ENCODE data around the gene SLC2A5.

SLC2A5 gene

GRCh38 chr1:9061252-9061960 lies 8.0 kb downstream of the SLC2A5 start:
- DNase-seq (ENCODE audit: low read depth): no peak

GRCh38 chr1:9059891-9060744 lies 9.3 kb downstream of the SLC2A5 start:
- no peak for DNase-seq (ENCODE audit: low read depth)

DNA sequence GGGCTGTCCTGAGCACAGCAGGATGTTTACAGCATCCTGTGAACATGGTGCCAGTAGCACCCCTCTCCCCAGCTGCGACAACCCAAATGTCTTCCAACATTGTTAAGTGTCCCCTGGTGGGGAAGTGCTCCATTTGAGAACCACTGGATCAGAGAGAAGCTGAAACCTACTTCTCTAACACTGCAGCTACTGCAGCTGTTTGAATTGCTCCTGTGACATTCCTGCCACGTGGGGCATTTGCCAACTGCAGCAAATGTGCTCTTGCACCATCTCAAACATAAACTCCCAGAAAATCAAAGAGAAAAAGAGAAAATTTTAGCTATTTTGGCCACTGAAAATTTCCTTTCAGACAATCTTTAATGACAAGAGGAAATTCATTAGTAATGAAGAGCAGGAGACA lies 11.0 kb downstream of the SLC2A5 start:
- no peak for DNase-seq (ENCODE audit: low read depth)

- DNase-seq (ENCODE audit: low read depth): no peak
These were observed 11.6 kb downstream of the SLC2A5 start for GRCh38 chr1:9057851-9058250.

DNA sequence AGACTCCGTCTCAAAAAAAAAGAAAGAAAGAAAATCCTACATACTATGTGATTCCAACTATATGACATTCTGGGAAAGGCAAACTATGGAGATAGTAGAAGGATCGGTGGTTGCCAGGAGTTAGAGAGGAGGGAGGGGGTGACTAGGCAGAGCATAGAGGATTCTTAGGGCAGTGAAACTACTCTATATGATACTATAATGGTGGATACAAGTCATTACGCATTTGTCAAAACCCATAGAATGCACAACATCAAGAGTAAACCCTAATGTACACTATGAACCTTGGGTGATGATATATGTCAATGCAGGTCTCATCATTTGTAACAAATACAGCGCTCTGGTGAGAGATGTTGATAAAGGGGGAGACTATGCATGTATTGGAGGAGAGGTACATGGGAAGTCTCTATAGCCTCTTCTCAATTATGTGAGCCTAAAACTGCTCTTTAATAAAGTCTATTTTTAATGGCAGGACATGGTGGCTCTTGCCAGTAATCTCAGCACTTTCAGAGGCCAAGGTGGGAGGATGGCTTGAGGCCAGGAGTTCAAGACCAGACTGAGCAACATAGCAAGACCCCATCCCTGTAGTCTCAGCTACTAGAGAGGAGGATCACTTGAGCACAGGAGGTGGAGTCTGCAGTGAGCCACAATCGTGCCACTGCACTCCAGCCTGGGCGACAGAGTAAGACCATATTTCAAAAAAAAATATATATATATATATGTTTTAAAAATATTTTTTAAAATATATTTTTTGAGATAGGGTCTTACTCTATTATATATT lies 17.0 kb downstream of the SLC2A5 start:
- DNase-seq (ENCODE audit: low read depth): no peak

DNA sequence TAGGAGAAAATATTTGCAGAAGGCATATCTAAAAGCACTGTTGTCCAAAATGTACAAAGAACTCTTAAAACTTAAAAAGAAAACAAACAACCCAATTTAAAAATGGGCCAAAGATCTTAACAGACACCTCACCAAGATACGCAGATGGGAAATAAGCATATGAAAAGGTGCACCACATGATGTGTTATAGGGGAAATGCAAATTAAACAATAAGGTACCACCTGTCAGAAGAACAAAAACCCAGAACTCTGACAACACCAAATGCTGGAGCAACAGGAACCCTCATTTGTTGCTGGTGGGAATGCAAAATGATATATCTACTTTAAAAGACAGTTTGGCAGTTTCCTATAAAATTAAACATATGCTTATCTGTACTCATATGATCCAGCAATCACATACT lies 18.1 kb downstream of the SLC2A5 start:
- DNase-seq (ENCODE audit: low read depth): no peak

DNA sequence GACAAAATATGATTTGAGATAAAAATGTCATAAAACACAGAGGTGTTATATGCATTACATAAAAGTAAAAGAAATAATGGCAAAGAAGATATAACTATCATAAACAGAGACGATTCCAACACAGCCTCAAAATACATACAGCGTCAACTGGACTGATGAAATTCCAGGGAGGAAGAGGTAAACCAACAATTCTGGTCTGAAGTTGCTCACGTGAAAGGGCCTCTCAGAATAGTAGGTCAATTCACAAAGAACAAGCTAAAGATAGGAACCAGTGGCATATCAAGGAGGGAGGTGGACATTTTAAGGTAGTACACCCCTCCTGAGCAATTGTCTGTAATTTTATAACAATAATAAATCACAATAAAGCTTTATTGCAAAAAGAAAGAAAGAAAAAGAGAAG lies 18.6 kb downstream of the SLC2A5 start:
- no peak for DNase-seq (ENCODE audit: low read depth)

GRCh38 chr1:9048551-9048950 lies 20.9 kb downstream of the SLC2A5 start:
- DNase-seq (ENCODE audit: low read depth): no peak

- no peak for DNase-seq (ENCODE audit: low read depth)
These were observed 22.4 kb downstream of the SLC2A5 start for GRCh38 chr1:9047019-9047418.

GRCh38 chr1:9045861-9046510 lies 23.4 kb downstream of the SLC2A5 start:
- DNase-seq (ENCODE audit: low read depth): no peak

DNA sequence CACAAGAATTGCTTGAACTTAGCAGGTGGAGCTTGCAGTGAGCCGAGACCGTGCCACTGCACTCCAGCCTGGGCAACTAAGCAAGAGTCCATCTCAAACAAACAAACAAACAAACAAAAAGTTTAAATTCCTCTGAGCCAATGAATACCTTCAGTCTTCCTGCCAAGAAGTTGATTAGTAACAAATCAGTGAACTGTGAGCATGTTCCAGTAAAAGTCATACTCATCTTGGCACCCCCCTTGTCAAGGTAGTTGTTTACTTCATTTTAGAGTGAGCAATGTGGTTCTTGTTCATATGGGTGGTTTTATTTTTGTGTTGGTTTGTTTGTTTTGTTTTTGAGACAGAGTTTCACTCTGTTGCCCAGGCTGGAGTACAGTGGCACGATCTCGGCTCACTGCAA lies 25.2 kb downstream of the SLC2A5 start:
- no peak for DNase-seq (ENCODE audit: low read depth)

DNA sequence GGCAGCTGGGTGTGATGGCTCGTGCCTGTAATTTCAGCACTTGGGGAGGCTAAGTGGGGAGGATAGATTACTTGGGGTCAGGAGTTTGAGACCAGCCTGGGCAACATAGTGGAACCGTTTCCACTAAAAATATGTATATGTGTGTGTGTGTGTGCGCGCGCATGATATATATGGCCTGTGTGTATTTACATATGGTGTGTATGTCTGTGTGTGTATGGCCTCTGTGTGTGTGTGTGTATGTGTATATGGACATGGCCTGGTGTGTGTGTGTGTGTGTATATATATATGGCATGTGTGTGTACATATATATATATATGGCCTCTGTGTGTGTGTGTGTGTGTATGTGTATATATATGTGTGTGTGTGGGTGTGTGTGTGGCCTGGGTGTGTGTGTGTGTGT lies 27.2 kb downstream of the SLC2A5 start:
- DNase-seq (ENCODE audit: low read depth): no peak

DNA sequence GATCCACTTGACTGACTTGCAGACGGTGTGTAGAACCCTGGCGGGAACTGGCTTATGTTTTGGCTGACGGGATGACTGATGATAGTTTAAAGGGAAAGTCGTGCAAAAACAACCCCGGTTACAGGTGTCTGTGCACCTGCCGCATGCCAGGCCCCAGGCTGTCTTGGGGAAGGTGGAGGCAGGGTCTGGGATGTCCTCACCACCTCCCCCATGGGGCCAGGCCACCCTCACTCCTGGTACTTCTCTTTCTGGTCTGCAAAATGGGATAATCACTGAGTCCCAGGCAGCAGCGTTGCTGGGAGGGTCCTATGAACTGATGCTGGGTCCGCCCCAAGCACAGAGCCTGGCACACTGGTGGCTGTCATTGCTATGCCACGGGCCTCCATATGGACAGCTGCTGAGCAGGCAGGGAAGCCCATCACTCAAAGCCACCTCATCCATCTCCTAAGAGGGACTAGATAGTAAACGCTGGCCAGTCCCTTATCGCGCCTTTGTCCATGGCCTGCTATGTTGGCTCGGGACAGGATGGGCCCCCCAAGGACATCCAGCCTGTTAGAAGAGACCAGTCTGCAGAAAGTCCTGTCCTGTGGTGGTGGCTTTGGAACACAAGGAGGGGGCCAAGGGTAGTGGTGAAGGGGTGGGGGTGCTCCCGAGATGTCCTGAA lies 28.2 kb downstream of the SLC2A5 start:
- DNase-seq (ENCODE audit: low read depth): no peak

GRCh38 chr1:9040659-9041030 lies 28.8 kb downstream of the SLC2A5 start:
- no peak for DNase-seq (ENCODE audit: low read depth)

GRCh38 chr1:9039761-9040658 lies 29.4 kb downstream of the SLC2A5 start:
- no peak for DNase-seq (ENCODE audit: low read depth)

- no peak for DNase-seq (ENCODE audit: low read depth)
These were observed 30.3 kb downstream of the SLC2A5 start for GRCh38 chr1:9038881-9039760.

- no peak for DNase-seq (ENCODE audit: low read depth)
These were observed 31.1 kb downstream of the SLC2A5 start for GRCh38 chr1:9038338-9038650.

DNA sequence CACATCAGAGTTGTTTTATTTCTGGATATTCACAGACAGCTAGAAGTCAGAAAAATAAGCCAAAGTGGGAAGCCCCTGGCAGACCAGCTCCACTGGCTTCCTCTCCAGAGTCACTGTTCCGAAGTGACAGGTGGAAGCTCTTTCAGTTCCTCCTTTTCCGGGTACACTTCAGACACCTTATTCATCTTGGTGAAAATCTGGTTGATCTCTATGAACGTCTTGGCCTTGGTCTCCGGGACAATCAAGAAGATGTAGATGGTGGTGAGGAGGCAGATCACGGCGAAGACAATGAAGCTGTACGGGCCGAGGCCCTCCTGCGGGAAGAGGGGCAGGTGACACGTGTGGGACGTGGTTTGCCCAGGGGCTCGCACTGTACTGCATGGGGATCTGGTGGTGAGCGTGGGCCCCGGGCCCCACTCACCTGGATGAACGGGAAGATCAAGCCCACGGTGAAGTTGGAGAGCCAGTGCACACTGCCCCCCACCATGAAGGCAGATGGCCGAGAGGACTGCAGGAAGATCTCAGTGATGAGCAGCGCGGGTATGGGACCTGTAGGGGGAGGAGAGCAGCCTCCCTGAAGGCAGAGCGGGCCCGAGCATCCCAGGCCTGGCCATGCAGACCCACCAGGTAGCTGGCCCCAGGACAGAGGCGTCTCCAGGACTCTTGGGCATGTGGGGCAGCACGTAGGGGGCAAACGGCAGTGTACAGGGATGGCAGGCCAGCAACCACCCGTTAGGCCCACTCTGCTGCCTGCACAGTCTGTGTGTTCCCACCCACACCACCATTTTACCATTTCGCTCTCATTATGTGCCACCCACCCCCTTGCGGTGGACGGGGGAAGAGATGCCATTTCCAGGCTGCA lies 31.7 kb downstream of the SLC2A5 start:
- no peak for DNase-seq (ENCODE audit: low read depth)

DNA sequence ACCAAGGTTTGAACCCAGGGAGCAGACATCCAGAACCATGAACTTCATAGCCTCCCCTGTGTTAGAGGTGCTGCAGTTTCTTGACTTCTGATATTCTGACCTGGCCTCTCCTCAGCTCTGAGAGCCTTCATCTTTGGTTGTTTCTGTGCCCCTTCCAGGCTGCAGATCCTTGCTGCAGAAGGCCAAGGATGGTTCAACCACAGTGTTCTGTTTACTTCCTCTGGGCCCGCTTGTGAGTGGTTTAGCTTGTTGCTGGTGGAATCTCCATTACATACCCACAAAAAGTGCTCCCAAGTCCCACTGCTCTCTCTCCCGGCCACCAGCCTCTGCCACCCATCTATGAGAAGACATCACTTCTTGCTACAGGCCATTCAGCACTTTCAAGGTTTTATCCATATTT lies 34.2 kb downstream of the SLC2A5 start:
- DNase-seq (ENCODE audit: low read depth): no peak
